A204.1 (cell line): ENCODE results near the gene PRDM16.

Source experiments
- FAIRE-seq: peaks from 2 replicates; lab custom pipeline; 2012; peaks lifted over from hg19 to GRCh38; lab: Jason Lieb, UNC

PRDM16 gene

DNA sequence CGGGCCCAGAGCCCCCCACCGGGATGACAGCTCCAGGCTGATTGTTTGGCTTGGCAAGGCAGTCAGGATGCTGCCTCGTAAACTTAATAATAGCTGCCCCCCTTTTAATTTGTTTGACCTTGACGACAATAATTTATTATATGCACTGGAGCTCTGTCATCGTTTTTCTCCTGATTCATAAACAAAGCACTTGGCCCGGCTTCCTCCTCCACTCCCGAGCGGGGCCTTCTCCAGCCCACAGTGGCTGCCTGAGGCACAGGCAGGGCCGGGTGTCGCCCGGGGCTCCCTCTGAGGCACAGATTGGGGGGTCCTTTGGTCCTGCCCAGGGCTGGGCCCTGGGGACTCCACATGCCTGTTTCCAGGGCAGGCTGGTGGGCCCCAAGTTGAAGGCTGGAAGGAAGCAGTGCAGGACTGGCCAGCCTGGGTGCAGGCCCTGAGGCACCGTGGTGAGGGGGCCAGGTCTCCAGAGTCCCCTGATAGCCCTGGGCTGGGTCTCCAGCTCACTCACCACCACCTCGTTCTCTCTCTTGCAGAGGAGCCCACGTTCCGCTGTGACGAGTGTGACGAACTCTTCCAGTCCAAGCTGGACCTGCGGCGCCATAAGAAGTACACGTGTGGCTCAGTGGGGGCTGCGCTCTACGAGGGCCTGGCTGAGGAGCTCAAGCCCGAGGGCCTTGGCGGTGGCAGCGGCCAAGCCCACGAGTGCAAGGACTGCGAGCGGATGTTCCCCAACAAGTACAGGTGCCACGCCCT is 333.4 kb downstream of the PRDM16 start:
- FAIRE-seq: no peak

DNA sequence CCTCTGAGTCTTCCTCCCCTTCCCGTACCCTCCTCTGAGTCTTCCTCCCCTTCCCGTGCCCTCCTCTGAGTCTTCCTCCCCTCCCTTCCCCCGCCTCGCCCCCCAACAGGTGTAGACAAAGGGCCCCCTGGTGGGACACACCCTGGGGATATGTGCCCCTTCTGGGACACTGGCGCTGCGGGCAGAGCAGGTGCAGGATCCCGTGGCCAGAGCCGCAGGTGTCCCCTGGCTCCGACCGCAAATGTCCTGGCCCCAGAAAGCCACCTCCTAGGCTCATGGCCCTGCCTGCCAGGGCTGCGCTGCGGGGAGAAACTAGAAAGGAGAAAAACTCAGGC is 334.0 kb downstream of the PRDM16 start:
- FAIRE-seq: no peak

DNA sequence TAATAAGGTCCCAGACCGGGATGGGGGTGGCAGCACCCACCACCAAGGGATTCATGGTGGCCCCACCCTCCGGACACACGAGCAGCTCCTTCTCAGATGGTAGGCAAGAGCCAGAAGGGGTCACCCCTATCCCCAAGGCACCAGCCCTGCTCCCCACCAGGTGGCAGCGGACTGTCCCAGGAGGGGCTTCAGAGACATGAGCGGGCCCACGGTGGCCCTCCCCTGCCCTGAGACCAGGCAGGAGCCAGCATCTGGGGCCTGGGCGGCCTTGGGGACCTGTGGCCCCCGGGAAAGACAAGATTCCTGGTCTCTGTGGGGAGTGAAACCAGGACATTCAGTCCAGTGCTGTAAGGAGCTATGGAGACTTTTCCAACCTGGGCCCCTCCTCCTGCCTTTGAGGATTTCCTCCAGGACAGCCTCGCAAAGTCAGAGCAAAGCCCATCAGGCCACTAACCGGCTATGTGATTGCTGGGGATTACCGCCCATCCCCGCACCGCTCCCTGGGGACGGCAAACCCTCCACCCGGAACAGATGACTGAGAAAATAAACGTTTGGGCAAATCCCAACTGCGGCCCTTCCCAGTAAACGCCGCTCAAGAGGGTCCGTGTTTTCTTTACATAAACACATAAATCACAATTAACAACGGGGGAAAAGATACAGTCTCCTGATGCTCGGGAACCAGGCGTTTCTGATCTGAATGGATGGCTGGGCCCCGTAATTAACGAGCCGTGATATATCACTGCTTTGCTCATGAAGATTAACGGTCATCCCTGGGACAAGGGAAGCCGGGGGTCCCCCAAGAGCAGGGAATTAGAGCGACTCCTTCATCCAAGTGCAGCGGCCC is 334.6 kb downstream of the PRDM16 start:
- FAIRE-seq: no peak

DNA sequence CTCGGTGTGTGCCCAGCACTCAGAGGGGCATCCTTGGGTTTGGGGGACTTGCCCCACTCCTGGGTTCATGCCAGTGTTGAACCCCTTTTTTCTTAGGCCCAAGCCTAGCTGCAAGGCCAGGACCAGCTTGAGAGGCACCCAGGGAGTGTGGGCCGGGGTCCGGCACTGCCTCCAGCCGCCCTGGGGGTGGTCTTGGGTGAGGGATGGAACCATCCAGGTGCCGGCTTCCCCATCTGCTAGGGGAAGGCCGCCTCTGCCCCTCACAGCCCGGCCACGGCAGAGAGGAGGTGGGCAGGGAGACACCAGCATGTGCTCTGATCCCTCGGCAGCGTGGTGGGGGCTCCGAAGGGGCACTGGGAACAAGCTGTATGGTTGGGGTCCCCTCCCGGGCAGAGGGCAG is 335.3 kb downstream of the PRDM16 start:
- no peak for FAIRE-seq

DNA sequence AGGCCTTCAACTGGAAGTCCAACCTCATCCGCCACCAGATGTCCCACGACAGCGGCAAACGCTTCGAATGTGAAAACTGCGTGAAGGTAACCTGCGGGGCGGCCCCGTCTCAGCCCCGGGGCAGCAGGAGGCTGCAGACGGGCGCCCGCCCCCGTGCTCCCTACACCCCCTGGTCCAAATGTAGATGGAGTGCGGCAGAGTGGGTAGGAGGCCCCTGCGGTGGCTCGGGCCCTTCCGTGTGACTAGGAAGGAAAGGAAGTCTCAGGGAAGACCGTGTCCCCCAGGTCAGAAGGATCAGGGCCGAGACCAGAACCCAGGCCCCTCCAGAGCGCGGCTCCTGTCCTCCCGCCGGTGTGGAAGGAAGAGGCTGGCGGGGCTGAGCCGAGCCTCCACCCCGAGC is 335.8 kb downstream of the PRDM16 start:
- no peak for FAIRE-seq

DNA sequence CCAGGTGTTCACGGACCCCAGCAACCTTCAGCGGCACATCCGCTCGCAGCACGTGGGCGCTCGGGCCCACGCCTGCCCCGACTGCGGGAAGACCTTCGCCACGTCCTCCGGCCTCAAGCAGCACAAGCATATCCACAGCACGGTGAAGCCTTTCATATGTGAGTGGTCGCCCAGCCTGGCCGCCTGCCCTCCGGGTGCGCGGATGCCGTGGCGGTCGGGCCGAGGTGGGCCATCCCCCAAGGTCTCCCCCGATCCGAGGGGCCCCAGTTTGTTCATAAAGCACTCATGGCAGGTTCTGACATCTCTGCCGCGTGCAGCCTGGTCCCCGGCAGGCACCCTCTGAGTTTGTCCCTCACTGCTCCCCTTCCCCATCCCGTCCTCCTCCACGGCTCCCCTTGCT is 336.5 kb downstream of the PRDM16 start:
- no peak for FAIRE-seq

DNA sequence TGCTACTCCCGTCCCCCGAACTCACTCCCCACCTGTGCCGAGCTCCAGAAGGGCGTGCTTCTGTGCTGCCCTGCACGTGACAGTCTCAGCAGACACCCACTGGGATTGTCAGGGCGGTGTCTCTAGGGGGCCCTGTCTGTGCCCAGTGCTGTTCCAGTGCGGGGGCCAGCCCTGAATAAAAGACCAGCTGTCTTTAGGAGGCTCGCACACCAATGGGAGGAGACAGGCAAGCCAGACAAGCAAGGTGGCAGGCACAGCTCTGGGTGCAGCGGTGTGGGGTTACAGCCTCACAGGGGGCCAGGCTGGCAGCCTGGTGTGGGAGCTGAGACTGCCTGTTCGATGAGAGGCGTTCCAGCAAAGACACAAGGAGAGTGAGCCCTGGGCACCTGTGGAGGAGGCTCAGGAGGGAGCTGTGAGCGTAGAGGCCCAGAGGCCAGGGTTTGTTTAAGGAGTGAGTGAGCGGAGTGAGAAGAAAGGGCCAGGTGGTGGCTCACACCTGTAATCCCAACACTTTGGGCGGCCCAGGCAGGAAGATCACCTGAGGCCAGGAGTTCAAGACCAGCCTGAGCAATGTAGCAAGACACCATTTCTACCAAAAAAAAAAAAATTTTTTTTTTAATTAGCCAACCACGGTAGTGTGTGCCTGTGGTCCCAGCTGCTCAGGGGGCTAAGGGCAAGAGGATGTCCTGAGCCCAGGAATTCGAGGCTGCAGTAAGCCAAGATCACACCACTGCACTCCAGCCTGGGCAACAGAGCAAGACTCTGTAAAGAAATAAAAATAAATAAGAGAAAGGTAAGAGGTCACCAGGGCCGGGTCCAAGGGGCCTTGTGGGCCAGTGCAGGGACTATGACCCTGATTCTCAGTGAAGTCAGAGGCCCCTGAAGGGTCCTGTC is 337.2 kb downstream of the PRDM16 start:
- no peak for FAIRE-seq

DNA sequence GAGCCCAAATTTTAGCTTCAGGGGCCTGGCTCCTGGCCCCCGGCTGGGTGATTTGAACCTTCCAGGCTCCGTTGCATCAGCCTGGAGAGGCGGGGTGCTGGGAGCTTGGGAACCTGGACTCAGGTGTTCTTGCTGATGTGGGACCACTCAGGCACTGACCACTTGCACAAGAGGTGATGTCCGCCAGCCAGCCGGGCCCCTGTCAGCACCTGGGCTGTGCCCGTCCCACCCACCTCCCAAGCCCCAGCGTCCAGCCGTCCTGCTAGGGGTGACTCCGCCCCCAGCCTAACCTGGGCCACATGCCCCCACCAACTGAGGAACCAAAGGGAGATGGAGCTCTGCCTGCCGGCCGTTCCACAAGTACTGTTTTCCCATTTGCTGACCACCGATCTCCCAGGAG is 338.0 kb downstream of the PRDM16 start:
- FAIRE-seq: no peak

DNA sequence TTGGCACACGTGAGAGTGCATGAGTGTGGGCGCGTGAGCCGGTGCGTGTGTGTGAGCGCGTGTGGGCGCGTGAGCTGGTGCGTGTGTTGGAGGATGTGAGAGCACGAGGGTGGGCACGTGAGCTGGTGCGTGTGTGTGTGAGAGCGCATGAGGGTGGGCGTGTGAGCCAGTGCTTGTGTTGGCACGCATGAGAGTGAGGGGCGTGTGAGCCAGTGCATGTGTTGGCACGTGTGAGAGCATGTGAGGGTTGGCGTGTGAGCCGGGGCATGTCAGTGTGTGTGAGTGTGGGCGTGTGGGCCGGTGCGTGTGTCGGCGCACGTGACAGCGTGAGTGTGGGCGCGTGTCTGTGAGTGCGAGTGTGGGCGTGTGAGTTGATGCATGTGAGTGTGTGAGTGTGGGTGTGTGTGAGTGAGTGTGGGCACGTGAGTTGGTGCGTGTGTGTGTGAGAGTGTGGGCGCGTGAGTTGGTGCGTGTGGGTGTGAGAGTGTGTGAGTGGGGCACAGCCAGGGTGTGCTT is 339.8 kb downstream of the PRDM16 start:
- no peak for FAIRE-seq

DNA sequence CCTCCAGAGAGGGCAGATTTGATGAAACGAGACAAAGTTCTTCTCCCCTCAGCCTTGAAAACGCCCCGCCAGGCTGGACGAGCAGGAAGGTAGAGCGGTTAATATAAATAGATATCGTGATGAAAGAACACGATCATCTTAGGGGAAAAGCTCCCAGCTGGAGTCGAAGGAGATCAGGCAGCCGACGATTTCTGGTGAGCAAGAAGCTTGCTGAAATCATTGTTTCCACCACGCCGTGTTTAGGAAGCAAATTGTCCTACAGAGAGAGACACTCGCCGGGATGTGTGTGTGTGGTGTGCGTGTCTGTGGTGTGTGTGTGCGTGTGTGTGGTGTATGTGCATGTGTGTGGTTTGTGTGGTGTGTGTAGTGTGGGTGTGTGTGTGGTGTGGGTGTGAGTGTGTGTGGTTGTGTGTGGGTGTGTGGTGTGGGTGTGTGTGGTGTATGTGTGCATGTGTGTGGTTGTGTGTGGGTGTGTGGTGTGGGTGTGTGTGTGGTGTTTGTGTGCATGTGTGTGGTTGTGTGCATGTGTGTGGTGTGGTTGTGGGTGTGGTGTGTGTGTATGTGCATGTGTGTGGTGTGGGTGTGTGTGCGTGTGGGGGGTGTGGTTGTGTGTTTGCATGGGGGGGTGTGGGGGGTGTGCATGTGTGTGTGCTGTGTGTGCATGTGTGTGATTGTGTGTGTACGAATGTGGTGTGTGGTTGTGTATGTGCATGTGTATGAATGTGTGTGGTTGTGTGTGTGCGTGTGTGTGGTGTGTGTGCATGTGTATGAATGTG is 340.6 kb downstream of the PRDM16 start:
- no peak for FAIRE-seq

DNA sequence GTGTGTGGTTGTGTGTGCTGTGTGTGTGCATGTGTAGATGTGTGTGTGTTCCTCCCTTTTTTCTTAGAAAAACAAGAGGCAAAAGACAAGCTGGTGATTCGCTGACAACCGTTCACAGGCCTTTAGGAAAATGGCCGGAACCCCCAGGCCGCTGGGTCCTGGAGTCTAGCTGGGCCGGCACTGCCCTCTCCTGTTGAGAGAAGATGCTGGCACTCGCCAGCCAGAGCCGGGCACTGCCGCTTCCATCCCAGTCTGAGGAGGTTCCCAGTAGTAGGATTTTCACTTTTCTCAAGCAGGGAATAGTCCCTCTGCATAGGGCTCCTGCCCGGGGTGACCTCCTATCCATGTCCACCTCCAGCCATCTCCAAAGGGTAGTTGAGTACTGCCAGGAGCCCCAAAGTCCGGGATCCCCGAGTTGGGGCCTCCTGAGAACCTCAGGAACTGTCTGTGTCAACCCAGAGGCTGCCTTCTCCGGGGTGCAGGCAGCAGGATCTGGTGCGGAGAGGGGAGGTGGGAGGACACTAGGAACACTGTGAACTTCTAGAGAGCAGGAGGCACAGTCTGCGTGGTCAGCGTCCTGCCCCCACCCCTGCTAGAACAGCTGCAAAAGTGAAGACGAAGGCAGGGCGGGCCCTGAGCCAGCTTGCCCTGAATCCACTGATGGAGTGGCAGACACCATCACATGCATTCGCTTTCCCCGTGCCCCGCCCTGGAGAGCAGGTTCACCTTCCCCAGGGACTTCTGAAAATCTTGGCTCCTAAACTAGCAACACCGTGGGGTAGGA is 341.3 kb downstream of the PRDM16 start:
- FAIRE-seq: no peak

DNA sequence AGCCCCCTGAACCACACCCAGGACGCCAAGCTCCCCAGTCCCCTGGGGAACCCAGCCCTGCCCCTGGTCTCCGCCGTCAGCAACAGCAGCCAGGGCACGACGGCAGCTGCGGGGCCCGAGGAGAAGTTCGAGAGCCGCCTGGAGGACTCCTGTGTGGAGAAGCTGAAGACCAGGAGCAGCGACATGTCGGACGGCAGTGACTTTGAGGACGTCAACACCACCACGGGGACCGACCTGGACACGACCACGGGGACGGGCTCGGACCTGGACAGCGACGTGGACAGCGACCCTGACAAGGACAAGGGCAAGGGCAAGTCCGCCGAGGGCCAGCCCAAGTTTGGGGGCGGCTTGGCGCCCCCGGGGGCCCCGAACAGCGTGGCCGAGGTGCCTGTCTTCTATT is 342.8 kb downstream of the PRDM16 start:
- no peak for FAIRE-seq

DNA sequence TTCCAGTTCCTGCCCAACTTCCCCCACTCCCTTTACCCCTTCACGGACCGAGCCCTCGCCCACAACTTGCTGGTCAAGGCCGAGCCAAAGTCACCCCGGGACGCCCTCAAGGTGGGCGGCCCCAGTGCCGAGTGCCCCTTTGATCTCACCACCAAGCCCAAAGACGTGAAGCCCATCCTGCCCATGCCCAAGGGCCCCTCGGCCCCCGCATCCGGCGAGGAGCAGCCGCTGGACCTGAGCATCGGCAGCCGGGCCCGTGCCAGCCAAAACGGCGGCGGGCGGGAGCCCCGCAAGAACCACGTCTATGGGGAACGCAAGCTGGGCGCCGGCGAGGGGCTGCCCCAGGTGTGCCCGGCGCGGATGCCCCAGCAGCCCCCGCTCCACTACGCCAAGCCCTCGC is 343.4 kb downstream of the PRDM16 start:
- no peak for FAIRE-seq

DNA sequence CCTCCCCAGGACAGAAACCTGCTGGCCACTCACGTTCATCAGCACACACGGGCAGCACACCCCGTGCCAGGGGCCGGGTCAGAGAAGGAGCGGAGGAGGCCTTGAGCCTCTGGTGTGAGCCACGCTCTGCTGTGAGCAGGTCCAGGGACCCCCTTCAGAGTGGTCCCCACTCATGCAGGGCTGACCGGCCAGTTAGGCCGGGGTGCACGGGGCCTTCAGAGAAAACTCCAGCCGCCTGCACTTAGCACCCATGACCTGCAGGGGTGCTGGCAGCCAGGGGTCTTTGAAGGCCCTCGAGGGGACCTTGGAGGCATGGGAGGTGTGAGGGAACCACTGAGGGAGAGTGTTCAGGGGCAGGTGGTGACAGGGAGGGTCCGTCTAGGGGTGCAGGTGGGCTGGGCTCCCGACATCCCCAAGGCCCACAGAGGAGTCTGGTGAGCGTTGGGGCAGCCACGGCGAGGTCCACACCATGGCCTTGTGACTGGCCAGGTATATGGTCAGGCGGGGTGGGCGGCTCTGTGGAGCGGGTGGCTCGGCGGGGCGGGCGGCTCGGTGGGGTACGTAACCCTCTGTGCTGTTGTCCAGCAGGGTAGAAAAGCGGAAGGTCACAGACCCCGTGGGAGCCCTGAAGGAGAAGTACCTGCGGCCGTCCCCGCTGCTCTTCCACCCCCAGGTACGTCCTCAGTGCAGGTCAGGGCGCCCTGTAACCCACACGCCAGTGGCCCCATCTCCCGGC is 345.1 kb downstream of the PRDM16 start:
- no peak for FAIRE-seq

DNA sequence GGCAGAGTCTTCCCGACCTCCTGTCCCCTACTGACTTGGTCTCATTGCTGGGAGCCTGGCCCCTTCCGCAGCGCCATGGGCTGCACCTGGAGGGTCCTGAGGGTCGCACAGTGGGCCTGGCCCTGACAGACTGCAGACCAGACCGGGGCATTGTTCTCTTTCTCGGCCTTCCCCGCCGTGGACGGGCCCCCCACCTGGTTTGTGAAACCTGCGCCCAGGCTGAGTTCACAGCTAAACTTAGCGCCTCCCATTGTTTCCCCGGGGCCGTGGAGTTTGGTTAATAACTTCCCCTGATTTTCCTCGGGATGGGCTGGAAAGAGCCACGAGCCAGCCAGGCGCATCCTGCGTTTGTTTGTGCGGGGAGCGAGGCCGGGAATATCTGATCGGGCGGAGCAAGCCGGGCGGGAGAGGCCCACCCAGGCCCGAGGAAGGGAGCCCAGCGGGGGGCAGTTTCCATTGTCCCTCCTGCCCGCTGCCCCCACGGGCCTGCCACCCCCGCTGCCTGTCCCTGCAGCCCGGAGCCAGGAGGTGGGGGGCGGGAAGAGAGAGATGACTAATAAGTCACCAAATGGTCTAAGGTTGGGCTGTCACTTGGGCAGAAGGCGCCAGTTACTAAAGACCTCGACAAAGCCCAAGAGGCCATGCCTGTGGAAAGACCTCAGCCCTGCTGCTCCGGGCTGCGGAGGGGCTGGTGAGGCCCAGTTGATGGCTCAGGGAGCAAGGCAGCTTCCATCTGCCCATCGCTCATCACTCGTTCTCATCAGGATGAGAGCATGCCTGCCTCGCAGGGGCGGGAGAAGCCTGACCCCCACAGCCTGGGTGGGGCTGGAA is 346.5 kb downstream of the PRDM16 start:
- FAIRE-seq: no peak

DNA sequence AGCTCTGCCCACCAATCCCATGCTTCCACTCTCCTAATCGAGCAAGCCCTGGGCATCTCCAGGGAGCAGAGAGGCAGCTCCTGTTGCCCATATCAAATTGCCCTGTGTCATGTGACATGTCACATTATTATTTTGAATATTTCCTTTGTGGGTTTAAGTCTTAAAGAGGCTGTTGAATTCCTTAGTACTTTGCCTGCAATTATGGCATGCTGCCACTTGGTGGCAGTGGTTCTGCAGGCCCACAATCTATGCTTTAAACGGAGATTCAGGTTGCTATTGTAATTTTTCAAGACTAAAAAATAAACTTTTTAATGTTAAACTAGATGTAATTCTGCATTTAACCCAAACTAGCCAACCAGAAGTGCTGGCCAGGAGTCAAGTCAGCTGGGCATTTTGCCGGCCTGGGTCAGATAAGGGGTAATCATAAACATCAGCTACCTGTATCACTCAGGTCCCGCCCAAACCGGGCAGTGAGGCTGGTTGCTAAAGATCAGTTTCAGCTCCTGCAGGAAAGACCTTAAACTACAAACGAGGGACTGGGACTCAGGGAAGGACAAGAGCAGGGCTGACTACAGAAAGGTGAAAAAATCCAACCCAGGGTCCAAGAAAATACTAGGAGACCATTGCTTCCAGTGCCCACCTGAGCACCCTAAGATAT is 348.2 kb downstream of the PRDM16 start:
- no peak for FAIRE-seq

DNA sequence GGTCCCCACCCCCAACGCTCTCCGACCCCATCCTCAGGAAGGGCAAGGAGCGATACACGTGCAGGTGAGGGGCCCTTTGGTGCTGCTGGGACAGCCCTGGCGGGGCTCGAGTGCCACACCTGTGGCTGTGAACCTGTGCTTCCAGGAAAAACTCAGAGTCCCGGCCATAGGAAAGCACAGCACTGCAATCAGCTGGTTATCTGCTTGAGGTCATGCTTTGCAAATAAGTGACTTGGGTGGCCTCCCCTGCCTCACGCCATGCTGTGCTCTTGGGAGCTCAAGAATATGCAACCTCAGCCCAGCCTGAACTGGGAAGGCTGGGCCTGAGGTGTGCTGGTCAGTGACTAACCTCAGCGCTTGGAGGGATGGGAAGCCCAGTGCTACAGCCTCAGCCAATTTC is 348.9 kb downstream of the PRDM16 start:
- no peak for FAIRE-seq

DNA sequence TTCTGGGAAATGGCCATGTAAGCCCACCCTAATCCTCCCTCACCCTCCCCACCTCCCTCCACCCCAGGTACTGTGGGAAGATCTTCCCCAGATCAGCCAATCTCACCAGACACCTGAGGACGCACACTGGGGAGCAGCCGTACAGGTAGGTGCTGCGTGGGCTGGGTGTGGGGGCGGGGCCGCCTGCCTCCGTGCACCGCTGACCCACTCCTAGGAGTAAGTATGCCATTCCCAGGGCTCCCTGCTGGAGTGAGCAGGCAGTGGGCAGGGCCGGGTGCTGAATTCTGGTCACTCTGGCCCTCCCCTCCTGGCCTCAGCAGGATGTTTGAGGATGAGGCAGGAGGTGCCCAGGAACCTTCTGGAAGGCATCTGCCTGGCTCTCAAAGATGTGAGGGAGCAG is 349.6 kb downstream of the PRDM16 start:
- no peak for FAIRE-seq
